Fibroblast of villous mesenchyme (primary cell): ENCODE measurements around the gene PGR. TPM values are rescaled to one million over a fixed set of nuclear protein-coding genes. Genes with fewer than 3 reads are reported as not detected.

Experiments
- DNase-seq: peaks from one replicate; pipeline ENCODE4 v3.0.0-alpha.2; 2010; ENCODE audit warnings: low read depth
- H3K4me3 ChIP-seq: 2 replicates; pipeline ENCODE4 v1.5.1; 2011; ENCODE audit warnings: low read depth, mild to moderate bottlenecking, low read length
- total RNA-seq: library from RNA; depleted of rRNA; stranded (reverse); fragments of >200 nt; gene quantifications from 2 replicates; pipeline ENCODE4 v1.2.3, GENCODE V29; 2012
- TF ChIP-seq, protein P1 (sequence below): IDR thresholded peaks from 2 replicates; pipeline ENCODE4 v1.5.1; 2012; ENCODE audit warnings: low read depth, mild to moderate bottlenecking, low read length; ENCODE audit not compliant: insufficient read depth

Gene PGR
- total RNA-seq, 1 donor: 6.9 TPM

- no peak overlapping the region for H3K4me3 ChIP-seq
- TF ChIP-seq, protein P1, sequence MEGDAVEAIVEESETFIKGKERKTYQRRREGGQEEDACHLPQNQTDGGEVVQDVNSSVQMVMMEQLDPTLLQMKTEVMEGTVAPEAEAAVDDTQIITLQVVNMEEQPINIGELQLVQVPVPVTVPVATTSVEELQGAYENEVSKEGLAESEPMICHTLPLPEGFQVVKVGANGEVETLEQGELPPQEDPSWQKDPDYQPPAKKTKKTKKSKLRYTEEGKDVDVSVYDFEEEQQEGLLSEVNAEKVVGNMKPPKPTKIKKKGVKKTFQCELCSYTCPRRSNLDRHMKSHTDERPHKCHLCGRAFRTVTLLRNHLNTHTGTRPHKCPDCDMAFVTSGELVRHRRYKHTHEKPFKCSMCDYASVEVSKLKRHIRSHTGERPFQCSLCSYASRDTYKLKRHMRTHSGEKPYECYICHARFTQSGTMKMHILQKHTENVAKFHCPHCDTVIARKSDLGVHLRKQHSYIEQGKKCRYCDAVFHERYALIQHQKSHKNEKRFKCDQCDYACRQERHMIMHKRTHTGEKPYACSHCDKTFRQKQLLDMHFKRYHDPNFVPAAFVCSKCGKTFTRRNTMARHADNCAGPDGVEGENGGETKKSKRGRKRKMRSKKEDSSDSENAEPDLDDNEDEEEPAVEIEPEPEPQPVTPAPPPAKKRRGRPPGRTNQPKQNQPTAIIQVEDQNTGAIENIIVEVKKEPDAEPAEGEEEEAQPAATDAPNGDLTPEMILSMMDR: no peak
- no peak for DNase-seq
Observed at GRCh38 chr11:101113540-101113939, 16.1 kb downstream of the PGR start.

DNA sequence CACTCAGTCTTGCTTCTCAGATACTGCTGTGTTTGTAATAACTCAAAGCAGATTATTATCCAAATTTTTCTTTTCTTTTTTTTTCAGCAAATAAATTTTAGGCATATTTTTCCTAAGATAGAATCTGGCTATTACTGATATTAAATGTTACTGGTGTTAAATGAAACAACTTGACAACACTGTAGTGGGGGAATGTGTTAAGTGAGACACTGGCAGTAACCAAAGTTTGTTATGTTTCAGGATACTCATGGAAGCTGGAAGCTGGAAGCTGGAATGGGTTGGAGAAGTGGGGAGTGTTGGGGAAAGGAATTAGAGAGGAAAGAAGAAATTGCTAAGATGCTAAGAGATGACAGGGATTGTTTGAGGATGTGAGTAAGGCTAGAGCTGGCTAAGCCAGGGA, 24.9 kb downstream of the PGR start:
- no peak for DNase-seq
- TF ChIP-seq, protein P1: no peak

GRCh38 chr11:101103433-101103832, 26.2 kb downstream of the PGR start:
- no peak for DNase-seq
- TF ChIP-seq, protein P1: no peak
- no peak overlapping the region for H3K4me3 ChIP-seq

More for the DNA sequence above, 24.9 kb downstream of the PGR start:
- no peak overlapping the region for H3K4me3 ChIP-seq

- peak; percentile 51 for DNase-seq
- TF ChIP-seq, protein P1: no peak
Observed at GRCh38 chr11:101100601-101101000, 29.0 kb downstream of the PGR start.

GRCh38 chr11:101096036-101096704, 33.4 kb downstream of the PGR start:
- no peak overlapping the region for H3K4me3 ChIP-seq
- DNase-seq: peak; percentile 27
- TF ChIP-seq, protein P1: no peak

More at GRCh38 chr11:101100601-101101000, 29.0 kb downstream of the PGR start:
- no peak overlapping the region for H3K4me3 ChIP-seq

DNA sequence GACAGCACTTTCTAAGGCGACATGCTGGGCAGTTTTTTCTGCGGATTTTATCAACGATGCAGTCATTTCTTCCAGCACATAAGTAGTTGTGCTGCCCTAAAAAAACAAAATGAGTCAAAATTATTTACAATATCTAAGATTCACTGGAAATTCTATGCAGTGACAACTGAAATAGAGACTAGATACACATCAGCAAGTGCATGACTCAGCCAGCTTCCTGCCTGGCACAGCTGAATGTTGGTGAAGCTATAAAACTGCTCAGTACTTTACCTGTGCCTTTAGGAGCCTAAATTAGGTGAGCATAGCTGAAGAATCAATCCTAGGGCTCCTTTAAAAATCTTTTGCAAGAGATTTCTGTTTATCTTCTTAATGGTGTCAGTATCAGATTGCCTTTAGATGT, 37.8 kb downstream of the PGR start:
- DNase-seq: peak; percentile 6
- TF ChIP-seq, protein P1: no peak

GRCh38 chr11:101090679-101091270, 38.8 kb downstream of the PGR start:
- DNase-seq: peak; percentile 78
- TF ChIP-seq, protein P1: no peak
- H3K4me3 ChIP-seq: no peak overlapping the region

More for the DNA sequence above, 37.8 kb downstream of the PGR start:
- no peak overlapping the region for H3K4me3 ChIP-seq
